GM15510 (cell line): ENCODE data around the gene CT45A6.
"Not testable (repeated sequence)": the region's sequence is repeated elsewhere in the genome, so short reads cannot be mapped to it uniquely, and the experiment has no call there.

Source experiments
- POLR2A ChIP-seq: IDR thresholded peaks from 3 replicates; pipeline ENCODE4 v1.6.1; 2011; ENCODE audit warnings: borderline replicate concordance; ENCODE audit not compliant: insufficient read length; ENCODE audit errors: extremely low read depth

CT45A6 gene, protein sequence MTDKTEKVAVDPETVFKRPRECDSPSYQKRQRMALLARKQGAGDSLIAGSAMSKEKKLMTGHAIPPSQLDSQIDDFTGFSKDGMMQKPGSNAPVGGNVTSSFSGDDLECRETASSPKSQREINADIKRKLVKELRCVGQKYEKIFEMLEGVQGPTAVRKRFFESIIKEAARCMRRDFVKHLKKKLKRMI

DNA sequence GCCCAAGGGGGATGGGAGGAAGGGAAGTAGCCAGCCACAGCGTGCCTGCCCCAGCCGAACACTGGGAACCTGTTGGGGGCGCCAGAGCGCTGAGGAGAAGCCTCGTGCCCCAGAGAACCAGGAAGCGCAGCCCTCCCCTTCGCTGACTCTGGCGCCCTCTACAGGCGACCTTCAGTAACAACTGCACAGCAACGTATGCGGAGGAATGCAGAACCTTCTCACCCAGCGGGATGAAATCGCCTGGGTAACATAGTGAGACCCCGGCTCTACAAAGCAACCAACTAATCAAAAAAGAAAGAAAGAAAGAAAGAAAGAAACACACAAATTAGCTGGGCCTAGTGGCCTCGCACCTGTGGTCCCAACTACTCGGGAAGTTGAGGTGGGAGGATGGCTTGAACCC, at the start of gene CT45A6:
TSS of gene CT45A6 (minus strand) at position 101 of the 400 bp plus-strand sequence. CDS start 3,794 bp downstream, outside the sequence.
- TF ChIP-seq POLR2A: not testable (repeated sequence)

DNA sequence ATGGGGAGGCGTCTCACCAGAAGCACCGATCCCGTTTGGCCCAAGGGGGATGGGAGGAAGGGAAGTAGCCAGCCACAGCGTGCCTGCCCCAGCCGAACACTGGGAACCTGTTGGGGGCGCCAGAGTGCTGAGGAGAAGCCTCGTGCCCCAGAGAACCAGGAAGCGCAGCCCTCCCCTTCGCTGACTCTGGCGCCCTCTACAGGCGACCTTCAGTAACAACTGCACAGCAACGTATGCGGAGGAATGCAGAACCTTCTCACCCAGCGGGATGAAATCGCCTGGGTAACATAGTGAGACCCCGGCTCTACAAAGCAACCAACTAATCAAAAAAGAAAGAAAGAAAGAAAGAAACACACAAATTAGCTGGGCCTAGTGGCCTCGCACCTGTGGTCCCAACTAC, 34.6 kb upstream of the CT45A6 start, which contains the start of gene CT45A7:
TSS of gene CT45A7 (minus strand) at position 101 of the 400 bp plus-strand sequence. CDS start 3,747 bp downstream, outside the sequence.
- TF ChIP-seq POLR2A: not testable (repeated sequence)

DNA sequence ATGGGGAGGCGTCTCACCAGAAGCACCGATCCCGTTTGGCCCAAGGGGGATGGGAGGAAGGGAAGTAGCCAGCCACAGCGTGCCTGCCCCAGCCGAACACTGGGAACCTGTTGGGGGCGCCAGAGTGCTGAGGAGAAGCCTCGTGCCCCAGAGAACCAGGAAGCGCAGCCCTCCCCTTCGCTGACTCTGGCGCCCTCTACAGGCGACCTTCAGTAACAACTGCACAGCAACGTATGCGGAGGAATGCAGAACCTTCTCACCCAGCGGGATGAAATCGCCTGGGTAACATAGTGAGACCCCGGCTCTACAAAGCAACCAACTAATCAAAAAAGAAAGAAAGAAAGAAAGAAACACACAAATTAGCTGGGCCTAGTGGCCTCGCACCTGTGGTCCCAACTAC, 17.3 kb upstream of the CT45A6 start, which contains the start of gene CT45A2:
TSS of gene CT45A2 (minus strand) at position 101 of the 400 bp plus-strand sequence. CDS start 3,747 bp downstream, outside the sequence.
- TF ChIP-seq POLR2A: not testable (repeated sequence)

DNA sequence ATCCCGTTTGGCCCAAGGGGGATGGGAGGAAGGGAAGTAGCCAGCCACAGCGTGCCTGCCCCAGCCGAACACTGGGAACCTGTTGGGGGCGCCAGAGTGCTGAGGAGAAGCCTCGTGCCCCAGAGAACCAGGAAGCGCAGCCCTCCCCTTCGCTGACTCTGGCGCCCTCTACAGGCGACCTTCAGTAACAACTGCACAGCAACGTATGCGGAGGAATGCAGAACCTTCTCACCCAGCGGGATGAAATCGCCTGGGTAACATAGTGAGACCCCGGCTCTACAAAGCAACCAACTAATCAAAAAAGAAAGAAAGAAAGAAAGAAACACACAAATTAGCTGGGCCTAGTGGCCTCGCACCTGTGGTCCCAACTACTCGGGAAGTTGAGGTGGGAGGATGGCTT, 17.2 kb downstream of the CT45A6 start, which contains the start of gene CT45A5:
TSS of gene CT45A5 (minus strand) at position 101 of the 400 bp plus-strand sequence. CDS start 3,774 bp downstream, outside the sequence.
- not testable (repeated sequence) for TF ChIP-seq POLR2A

DNA sequence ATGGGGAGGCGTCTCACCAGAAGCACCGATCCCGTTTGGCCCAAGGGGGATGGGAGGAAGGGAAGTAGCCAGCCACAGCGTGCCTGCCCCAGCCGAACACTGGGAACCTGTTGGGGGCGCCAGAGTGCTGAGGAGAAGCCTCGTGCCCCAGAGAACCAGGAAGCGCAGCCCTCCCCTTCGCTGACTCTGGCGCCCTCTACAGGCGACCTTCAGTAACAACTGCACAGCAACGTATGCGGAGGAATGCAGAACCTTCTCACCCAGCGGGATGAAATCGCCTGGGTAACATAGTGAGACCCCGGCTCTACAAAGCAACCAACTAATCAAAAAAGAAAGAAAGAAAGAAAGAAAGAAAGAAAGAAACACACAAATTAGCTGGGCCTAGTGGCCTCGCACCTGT, 34.5 kb downstream of the CT45A6 start, which contains the start of gene CT45A3:
TSS of gene CT45A3 (minus strand) at position 101 of the 400 bp plus-strand sequence. CDS start 3,747 bp downstream, outside the sequence.
- TF ChIP-seq POLR2A: not testable (repeated sequence)
